Cardiac muscle cell (in vitro differentiated cells and primary cell): Measurements from ENCODE around the gene SLC38A11. TPM values are rescaled to one million over a fixed set of nuclear protein-coding genes. Genes with fewer than 3 reads are reported as not detected.

Experiments used
- DNase-seq, 2 donors: peaks; one replicate each; pipeline versions ENCODE4 v3.0.0 to v3.0.0-alpha.2; 2010 to 2017; ENCODE audit warnings: low read depth in 1 of 2, low spot score in 1 of 2
- H3K27ac ChIP-seq: fragments of 200-600 bp; sonication (generic); 2 replicates; pipeline ENCODE4 v1.5.1; 2016
- H3K27me3 ChIP-seq: fragments of 200-600 bp; sonication (generic); 2 replicates; pipeline ENCODE4 v1.6.0; 2016; ENCODE audit warnings: control low read depth
- H3K36me3 ChIP-seq: fragments of 200-600 bp; sonication (generic); 2 replicates; pipeline ENCODE4 v1.5.1; 2016; ENCODE audit warnings: control low read depth
- H3K4me1 ChIP-seq: fragments of 200-600 bp; sonication (generic); 2 replicates; pipeline ENCODE4 v1.8.1; 2017; ENCODE audit warnings: low read depth, mild to moderate bottlenecking, mixed run types
- H3K4me3 ChIP-seq: fragments of 200-600 bp; sonication (generic); 2 replicates; pipeline ENCODE4 v1.5.1; 2016; ENCODE audit warnings: mild to moderate bottlenecking
- H3K9me3 ChIP-seq: fragments of 200-600 bp; sonication (generic); 2 replicates; pipeline ENCODE4 v1.5.1; 2017; ENCODE audit warnings: low read depth, mild to moderate bottlenecking, control low read depth
- polyA plus RNA-seq: library from polyadenylated mRNA; unstranded; fragments of >200 nt; fragmentation: Nextera tagmentation; extraction: Ambion mirVana; gene quantifications from 2 replicates; pipeline ENCODE4 v1.2.1, GENCODE V29; 2016
- total RNA-seq: library from RNA; depleted of rRNA; stranded (reverse); fragments of >200 nt; gene quantifications from 2 replicates; pipeline ENCODE4 v1.2.3, GENCODE V29; 2016
- TF ChIP-seq, protein P1 (sequence below): IDR thresholded peaks from 2 replicates; pipeline ENCODE4 v1.5.1; 2012; ENCODE audit warnings: low read depth, mild to moderate bottlenecking, low read length

The SLC38A11 gene
- total and polyA plus RNA-seq, 2 experiments from 2014 or later: not detected

DNA sequence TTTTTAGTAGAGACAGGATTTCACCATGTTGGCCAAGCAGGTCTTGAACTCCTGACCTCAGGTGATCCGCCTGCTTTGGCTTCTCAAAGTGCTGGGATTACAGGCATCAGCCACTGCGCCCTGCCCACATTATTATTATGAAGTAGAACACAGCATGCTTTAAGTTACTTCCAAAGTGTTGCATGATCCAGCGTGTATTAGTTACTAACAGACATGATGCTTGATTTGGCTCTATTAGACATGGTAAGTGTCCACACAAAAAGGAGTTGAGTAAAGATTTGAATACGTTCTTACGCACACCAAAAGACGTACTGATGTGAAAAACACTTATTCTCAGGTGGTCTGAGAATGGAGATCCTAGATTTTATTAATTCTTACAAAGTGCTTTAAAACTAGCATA, 50.0 kb downstream of the SLC38A11 start:
- Histone ChIP-seq H3K27me3 (no peaks in the 10 kb centered on the region), H3K4me1 (peaks cover 43% of the 10 kb centered on the region), H3K4me3 (no peak overlapping the region), H3K9me3 (no peaks in the 10 kb centered on the region), H3K27ac (no peak overlapping the region), H3K36me3 (no peaks in the 10 kb centered on the region)
- TF ChIP-seq, protein P1, sequence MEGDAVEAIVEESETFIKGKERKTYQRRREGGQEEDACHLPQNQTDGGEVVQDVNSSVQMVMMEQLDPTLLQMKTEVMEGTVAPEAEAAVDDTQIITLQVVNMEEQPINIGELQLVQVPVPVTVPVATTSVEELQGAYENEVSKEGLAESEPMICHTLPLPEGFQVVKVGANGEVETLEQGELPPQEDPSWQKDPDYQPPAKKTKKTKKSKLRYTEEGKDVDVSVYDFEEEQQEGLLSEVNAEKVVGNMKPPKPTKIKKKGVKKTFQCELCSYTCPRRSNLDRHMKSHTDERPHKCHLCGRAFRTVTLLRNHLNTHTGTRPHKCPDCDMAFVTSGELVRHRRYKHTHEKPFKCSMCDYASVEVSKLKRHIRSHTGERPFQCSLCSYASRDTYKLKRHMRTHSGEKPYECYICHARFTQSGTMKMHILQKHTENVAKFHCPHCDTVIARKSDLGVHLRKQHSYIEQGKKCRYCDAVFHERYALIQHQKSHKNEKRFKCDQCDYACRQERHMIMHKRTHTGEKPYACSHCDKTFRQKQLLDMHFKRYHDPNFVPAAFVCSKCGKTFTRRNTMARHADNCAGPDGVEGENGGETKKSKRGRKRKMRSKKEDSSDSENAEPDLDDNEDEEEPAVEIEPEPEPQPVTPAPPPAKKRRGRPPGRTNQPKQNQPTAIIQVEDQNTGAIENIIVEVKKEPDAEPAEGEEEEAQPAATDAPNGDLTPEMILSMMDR: no peak
- no peak for DNase-seq

DNA sequence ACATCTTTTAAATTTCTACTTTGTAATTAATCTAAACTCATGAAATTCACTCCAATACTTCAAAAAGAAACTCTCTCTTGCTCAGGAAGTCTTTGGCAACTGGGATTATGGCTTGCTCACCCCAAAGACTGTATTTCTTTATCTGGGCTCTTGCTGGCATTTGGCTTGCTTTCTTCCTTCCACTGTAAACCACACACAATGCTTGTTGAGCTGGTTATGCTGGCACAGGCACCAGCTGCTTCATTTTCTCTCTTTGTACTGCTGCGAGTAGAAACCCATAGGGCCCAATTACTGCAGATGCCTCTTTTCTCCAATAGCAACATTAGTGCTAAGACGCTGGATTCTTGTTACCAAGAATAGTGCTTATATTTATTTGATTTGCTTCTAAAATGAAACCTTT, 51.4 kb downstream of the SLC38A11 start:
- Histone ChIP-seq H3K36me3 (no peaks in the 10 kb centered on the region), H3K4me3 (no peak overlapping the region), H3K27ac (no peak overlapping the region), H3K4me1 (peaks cover 29% of the 10 kb centered on the region), H3K9me3 (no peaks in the 10 kb centered on the region), H3K27me3 (no peaks in the 10 kb centered on the region)
- DNase-seq: peak in 1 of 2 donors; percentile 30
- TF ChIP-seq, protein P1: no peak

DNA sequence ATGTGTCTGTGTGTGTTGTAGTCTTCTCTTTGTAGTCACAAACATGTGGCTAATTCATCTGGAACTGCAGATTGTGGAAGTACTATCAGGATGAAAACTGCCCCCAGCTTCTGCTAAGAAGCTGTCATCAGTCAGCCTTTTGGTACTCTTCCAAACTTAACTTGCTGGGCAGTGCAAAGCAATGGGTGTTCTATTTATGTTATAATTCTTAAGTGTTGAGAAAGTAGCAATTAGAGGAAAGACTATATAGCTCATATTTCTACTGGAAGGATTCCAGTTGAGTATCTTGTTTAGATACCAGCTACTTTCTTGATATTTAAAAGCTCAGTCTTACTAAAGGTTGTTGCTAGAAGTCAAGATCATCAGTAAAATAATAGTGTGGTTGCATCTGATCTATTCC, 52.1 kb downstream of the SLC38A11 start:
- no peaks in the 10 kb centered on the region for H3K9me3 ChIP-seq
- no peaks in the 10 kb centered on the region for H3K27me3 ChIP-seq
- H3K4me1 ChIP-seq: peaks cover 26% of the 10 kb centered on the region
- H3K27ac ChIP-seq: no peak overlapping the region
- TF ChIP-seq, protein P1: no peak
- H3K36me3 ChIP-seq: no peaks in the 10 kb centered on the region
- H3K4me3 ChIP-seq: no peak overlapping the region
- peak; percentile 66 to 76 for DNase-seq

DNA sequence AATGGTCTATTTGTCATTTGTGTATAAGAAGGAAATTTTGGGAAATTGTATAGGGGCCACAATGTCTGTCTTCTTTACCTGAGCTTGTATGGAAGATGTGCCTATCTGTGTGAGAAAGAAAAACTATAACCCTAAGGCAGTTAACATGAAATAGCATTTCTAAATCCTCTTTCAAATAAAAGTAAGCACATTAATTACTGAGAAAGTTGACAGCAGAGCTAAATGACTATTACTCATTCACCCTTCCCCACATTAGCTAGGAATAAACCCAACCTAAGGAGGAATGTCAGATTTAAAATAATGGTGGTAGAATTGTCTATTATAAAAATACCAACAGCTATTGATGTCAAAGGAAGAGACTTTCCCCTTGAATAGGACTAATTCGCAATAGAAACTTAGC, 56.2 kb downstream of the SLC38A11 start:
- no peak overlapping the region for H3K27ac ChIP-seq
- no peaks in the 10 kb centered on the region for H3K27me3 ChIP-seq
- no peak overlapping the region for H3K4me3 ChIP-seq
- DNase-seq: no peak
- H3K4me1 ChIP-seq: peaks cover 26% of the 10 kb centered on the region
- TF ChIP-seq, protein P1: no peak
- no peaks in the 10 kb centered on the region for H3K9me3 ChIP-seq
- no peaks in the 10 kb centered on the region for H3K36me3 ChIP-seq

DNA sequence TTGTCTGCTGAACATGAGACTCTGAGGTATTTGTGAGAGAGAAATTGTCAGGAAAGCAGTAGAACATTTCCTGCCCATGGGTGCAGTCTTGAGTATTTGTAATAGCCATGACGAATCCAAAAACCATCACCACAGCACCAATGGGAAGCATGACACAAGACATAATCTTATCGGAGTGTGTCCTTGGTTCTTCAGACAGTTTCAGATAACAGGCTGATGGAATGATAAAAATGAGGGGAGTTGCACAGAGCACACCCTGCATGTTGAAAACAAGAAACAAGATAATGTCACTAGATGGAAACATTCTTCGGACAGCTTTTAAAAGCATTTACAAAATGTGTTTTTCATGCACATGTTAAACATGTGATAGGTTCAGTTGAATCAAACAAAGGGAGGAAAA, 56.9 kb downstream of the SLC38A11 start:
- peak in 1 of 2 donors; percentile 75 for DNase-seq
- no peaks in the 10 kb centered on the region for H3K36me3 ChIP-seq
- no peaks in the 10 kb centered on the region for H3K27me3 ChIP-seq
- H3K4me3 ChIP-seq: no peak overlapping the region
- H3K27ac ChIP-seq: no peak overlapping the region
- H3K4me1 ChIP-seq: peaks cover 20% of the 10 kb centered on the region
- H3K9me3 ChIP-seq: no peaks in the 10 kb centered on the region
- TF ChIP-seq, protein P1: no peak
